Measurements from ENCODE around the gene EXOC6B. TPM values are rescaled to one million over a fixed set of nuclear protein-coding genes. Genes with fewer than 3 reads are reported as not detected.

Gene EXOC6B
- total RNA-seq, 1 donor from 2014 or later: 33.0 TPM

GRCh38 chr2:72415241-72415661 lies 410.6 kb downstream of the EXOC6B start:
- Histone ChIP-seq H3K4me3 (no peak overlapping the region), H3K36me3 (no peaks in the 10 kb centered on the region), H3K4me1 (no peaks in the 10 kb centered on the region), H3K9me3 (peaks cover 3% of the 10 kb centered on the region), H3K27me3 (ENCODE audit: low read depth) (no peaks in the 10 kb centered on the region), H3K27ac (no peak overlapping the region)
- ATAC-seq (no peak), DNase-seq (no peak)
- no peak for TF ChIP-seq CTCF (IDR thresholded peaks at IDR 0.05)
- intact Hi-C loops (cut with DNase I): no loop called here

- intact Hi-C loops (cut with DNase I): no loop called here
- H3K36me3 ChIP-seq: no peaks in the 10 kb centered on the region
- no peaks in the 10 kb centered on the region for H3K4me1 ChIP-seq
- H3K9me3 ChIP-seq: no peaks in the 10 kb centered on the region
- H3K4me3 ChIP-seq: no peak overlapping the region
- H3K27ac ChIP-seq: no peak overlapping the region
- ATAC-seq: no peak
- no peaks in the 10 kb centered on the region for H3K27me3 ChIP-seq (ENCODE audit: low read depth)
- no peak for TF ChIP-seq CTCF (IDR thresholded peaks at IDR 0.05)
- DNase-seq: no peak
Observed at GRCh38 chr2:72414137-72414760, 411.6 kb downstream of the EXOC6B start.

- no peak for DNase-seq
- Histone ChIP-seq H3K4me3 (no peak overlapping the region), H3K4me1 (no peaks in the 10 kb centered on the region), H3K27me3 (ENCODE audit: low read depth) (no peaks in the 10 kb centered on the region), H3K27ac (no peak overlapping the region), H3K36me3 (no peaks in the 10 kb centered on the region), H3K9me3 (no peaks in the 10 kb centered on the region)
- TF ChIP-seq CTCF (IDR thresholded peaks at IDR 0.05): no peak
- no peak for ATAC-seq
- intact Hi-C loops (cut with DNase I): no loop called here
Observed at GRCh38 chr2:72413716-72414115, 412.1 kb downstream of the EXOC6B start.

GRCh38 chr2:72412214-72412613 lies 413.6 kb downstream of the EXOC6B start:
- no peaks in the 10 kb centered on the region for H3K27me3 ChIP-seq (ENCODE audit: low read depth)
- no peaks in the 10 kb centered on the region for H3K4me1 ChIP-seq
- no peak for TF ChIP-seq CTCF (IDR thresholded peaks at IDR 0.05)
- no peaks in the 10 kb centered on the region for H3K36me3 ChIP-seq
- DNase-seq: no peak
- no peaks in the 10 kb centered on the region for H3K9me3 ChIP-seq
- no peak overlapping the region for H3K4me3 ChIP-seq
- no peak for ATAC-seq
- intact Hi-C loops (cut with DNase I): no loop called here
- H3K27ac ChIP-seq: no peak overlapping the region

- H3K4me1 ChIP-seq: no peaks in the 10 kb centered on the region
- no peak overlapping the region for H3K27ac ChIP-seq
- TF ChIP-seq CTCF (IDR thresholded peaks at IDR 0.05): no peak
- peaks cover 21% of the 10 kb centered on the region for H3K9me3 ChIP-seq
- intact Hi-C loops (cut with DNase I): no loop called here
- no peaks in the 10 kb centered on the region for H3K36me3 ChIP-seq
- no peaks in the 10 kb centered on the region for H3K27me3 ChIP-seq (ENCODE audit: low read depth)
- H3K4me3 ChIP-seq: no peak overlapping the region
- ATAC-seq: no peak
- DNase-seq: no peak
Observed at GRCh38 chr2:72399879-72400278, 426.0 kb downstream of the EXOC6B start.

Measured in lower lobe of right lung (tissue), 2 donors.